Astrocyte (in vitro differentiated cells and primary cell): ENCODE results near the gene LIN28B. TPM values are rescaled to one million over a fixed set of nuclear protein-coding genes. Genes with fewer than 3 reads are reported as not detected.
A peak's percentile ranks its signal among the peaks of the same experiment; 100 is the strongest.

Experiments
- DNase-seq: peaks from one replicate; pipeline ENCODE4 v3.0.0-alpha.2; 2010; ENCODE audit warnings: low read depth
- FAIRE-seq: peaks from 2 replicates; lab custom pipeline; 2011; peaks lifted over from hg19 to GRCh38; lab: Jason Lieb, UNC
- H2AFZ ChIP-seq: 2 replicates; pipeline ENCODE4 v1.6.0; 2012; ENCODE audit warnings: low read depth, low read length, inconsistent platforms
- H3K27ac ChIP-seq: 2 replicates; pipeline ENCODE4 v1.5.1; 2011; ENCODE audit warnings: low read depth, low read length, inconsistent platforms
- H3K27me3 ChIP-seq: 2 replicates; pipeline ENCODE4 v1.6.0; 2011; ENCODE audit warnings: low read length, inconsistent platforms; ENCODE audit not compliant: insufficient read depth
- H3K36me3 ChIP-seq: 2 replicates; pipeline ENCODE4 v1.5.1; 2011; ENCODE audit warnings: low read length, inconsistent platforms; ENCODE audit not compliant: insufficient read depth
- H3K4me1 ChIP-seq: 2 replicates; pipeline ENCODE4 v1.5.1; 2011; ENCODE audit warnings: low read length, inconsistent platforms; ENCODE audit not compliant: insufficient read depth
- H3K4me2 ChIP-seq: 2 replicates; pipeline ENCODE4 v1.6.0; 2012; ENCODE audit warnings: low read length, inconsistent platforms
- H3K4me3 ChIP-seq: 2 replicates; pipeline ENCODE4 v1.5.1; 2011; ENCODE audit warnings: low read depth, mild to moderate bottlenecking, low read length, inconsistent platforms; ENCODE audit not compliant: insufficient read depth
- H3K79me2 ChIP-seq: 2 replicates; pipeline ENCODE4 v1.6.0; 2012; ENCODE audit warnings: mild to moderate bottlenecking, low read length, inconsistent platforms; ENCODE audit not compliant: insufficient read depth
- H3K9ac ChIP-seq: 2 replicates; pipeline ENCODE4 v1.6.0; 2012; ENCODE audit warnings: mild to moderate bottlenecking, low read length, inconsistent platforms
- H3K9me3 ChIP-seq: 2 replicates; pipeline ENCODE4 v1.5.1; 2012; ENCODE audit warnings: low read depth, mild to moderate bottlenecking, low read length, inconsistent platforms; ENCODE audit not compliant: insufficient read depth
- H4K20me1 ChIP-seq: 2 replicates; pipeline ENCODE4 v1.6.0; 2012; ENCODE audit warnings: low read length, inconsistent platforms; ENCODE audit not compliant: insufficient read depth
- H3K27ac Mint-ChIP-seq: one replicate; pipeline ENCODE4 v1.8.0; 2021; ENCODE audit warnings: mild to moderate bottlenecking, mixed read lengths; ENCODE audit not compliant: unreplicated experiment
- H3K27me3 Mint-ChIP-seq: one replicate; pipeline ENCODE4 v1.8.0; 2021; ENCODE audit warnings: low read depth, mixed read lengths; ENCODE audit not compliant: unreplicated experiment
- H3K36me3 Mint-ChIP-seq: one replicate; pipeline ENCODE4 v1.8.0; 2021; ENCODE audit warnings: low read depth, mixed read lengths; ENCODE audit not compliant: unreplicated experiment
- H3K4me1 Mint-ChIP-seq: one replicate; pipeline ENCODE4 v1.8.0; 2021; ENCODE audit warnings: low read depth, mixed read lengths; ENCODE audit not compliant: unreplicated experiment
- H3K4me3 Mint-ChIP-seq: one replicate; pipeline ENCODE4 v1.8.0; 2021; ENCODE audit warnings: mild to moderate bottlenecking, moderate library complexity, mixed read lengths; ENCODE audit not compliant: unreplicated experiment
- H3K9me3 Mint-ChIP-seq: one replicate; pipeline ENCODE4 v1.8.0; 2021; ENCODE audit warnings: mild to moderate bottlenecking, mixed read lengths; ENCODE audit not compliant: unreplicated experiment
- EZH2 ChIP-seq: IDR thresholded peaks from 2 replicates; pipeline ENCODE4 v1.6.1; 2012; ENCODE audit warnings: mild to moderate bottlenecking, low read length, inconsistent platforms; ENCODE audit not compliant: insufficient read depth
- total RNA-seq: library from RNA; stranded (reverse); gene quantifications from 2 replicates; pipeline ENCODE4 v1.2.1, GENCODE V29; 2021
- TF ChIP-seq, protein P1 (sequence below): IDR thresholded peaks from 2 replicates; pipeline ENCODE4 v1.5.1; 2011; ENCODE audit warnings: low read depth, mild to moderate bottlenecking, inconsistent platforms, low read length, moderate library complexity; ENCODE audit not compliant: insufficient read depth

Gene LIN28B
- total RNA-seq, 1 donor from 2014 or later: 29.0 TPM

DNA sequence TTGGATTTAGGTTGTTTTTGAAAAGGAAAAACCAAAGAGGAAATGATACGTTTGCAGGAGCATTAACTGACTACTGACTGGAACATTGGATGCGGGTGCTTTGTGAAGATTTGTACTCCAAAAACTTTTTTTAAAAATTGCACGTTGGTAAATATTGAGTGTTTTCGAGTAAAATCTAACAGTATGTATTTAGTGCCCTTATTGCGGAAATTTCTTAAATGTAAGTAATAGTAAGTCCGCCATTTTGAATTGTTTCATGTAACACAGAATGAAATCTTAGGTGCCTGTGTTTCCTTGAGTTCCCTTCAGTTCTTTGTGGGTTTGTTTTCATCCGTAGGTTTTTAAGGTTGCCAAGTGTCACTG, 15.2 kb upstream of the LIN28B start:
- peak overlapping the region; percentile 96 for H3K27ac Mint-ChIP-seq
- H3K27me3 Mint-ChIP-seq: no peaks in the 10 kb centered on the region
- Histone ChIP-seq H3K36me3 (no peaks in the 10 kb centered on the region), H3K27me3 (peaks cover 27% of the 10 kb centered on the region), H3K4me3 (peak overlapping the region; percentile 62), H3K9me3 (no peaks in the 10 kb centered on the region), H3K27ac (no peak overlapping the region), H3K4me2 (peak overlapping the region; percentile 90), H3K4me1 (peaks cover 5% of the 10 kb centered on the region), H4K20me1 (no peaks in the 10 kb centered on the region), H3K9ac (no peak overlapping the region), H3K79me2 (no peaks in the 10 kb centered on the region), H2AFZ (no peak overlapping the region)
- no peaks in the 10 kb centered on the region for H3K9me3 Mint-ChIP-seq
- H3K36me3 Mint-ChIP-seq: no peaks in the 10 kb centered on the region
- TF ChIP-seq EZH2: no peak
- TF ChIP-seq, protein P1, sequence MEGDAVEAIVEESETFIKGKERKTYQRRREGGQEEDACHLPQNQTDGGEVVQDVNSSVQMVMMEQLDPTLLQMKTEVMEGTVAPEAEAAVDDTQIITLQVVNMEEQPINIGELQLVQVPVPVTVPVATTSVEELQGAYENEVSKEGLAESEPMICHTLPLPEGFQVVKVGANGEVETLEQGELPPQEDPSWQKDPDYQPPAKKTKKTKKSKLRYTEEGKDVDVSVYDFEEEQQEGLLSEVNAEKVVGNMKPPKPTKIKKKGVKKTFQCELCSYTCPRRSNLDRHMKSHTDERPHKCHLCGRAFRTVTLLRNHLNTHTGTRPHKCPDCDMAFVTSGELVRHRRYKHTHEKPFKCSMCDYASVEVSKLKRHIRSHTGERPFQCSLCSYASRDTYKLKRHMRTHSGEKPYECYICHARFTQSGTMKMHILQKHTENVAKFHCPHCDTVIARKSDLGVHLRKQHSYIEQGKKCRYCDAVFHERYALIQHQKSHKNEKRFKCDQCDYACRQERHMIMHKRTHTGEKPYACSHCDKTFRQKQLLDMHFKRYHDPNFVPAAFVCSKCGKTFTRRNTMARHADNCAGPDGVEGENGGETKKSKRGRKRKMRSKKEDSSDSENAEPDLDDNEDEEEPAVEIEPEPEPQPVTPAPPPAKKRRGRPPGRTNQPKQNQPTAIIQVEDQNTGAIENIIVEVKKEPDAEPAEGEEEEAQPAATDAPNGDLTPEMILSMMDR: no peak
- DNase-seq: no peak
- H3K4me3 Mint-ChIP-seq: peak overlapping the region; percentile 97
- peaks cover 2% of the 10 kb centered on the region for H3K4me1 Mint-ChIP-seq
- no peak for FAIRE-seq

DNA sequence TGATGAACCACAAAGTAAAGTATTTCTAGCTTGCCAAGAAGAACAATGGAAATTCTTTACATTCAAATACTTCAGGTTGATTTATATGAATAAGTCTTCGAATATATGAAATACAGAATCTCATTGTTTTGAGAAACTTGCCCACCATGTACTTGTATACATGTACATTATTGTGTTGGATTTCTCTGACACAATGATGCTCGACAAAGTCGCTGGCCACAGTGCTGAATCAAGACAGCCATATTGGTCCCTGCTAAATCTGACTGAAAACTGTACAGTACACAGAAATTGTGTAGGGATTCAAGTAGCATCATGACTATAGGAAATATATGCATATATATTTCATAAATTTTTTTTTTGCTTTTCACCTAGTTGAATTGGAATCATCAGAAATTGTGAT, 13.1 kb upstream of the LIN28B start:
- H2AFZ ChIP-seq: no peak overlapping the region
- H3K4me3 ChIP-seq: no peak overlapping the region
- no peak overlapping the region for H3K4me2 ChIP-seq
- no peak overlapping the region for H3K4me3 Mint-ChIP-seq
- no peaks in the 10 kb centered on the region for H3K9me3 Mint-ChIP-seq
- FAIRE-seq (no peak), DNase-seq (no peak)
- no peaks in the 10 kb centered on the region for H3K79me2 ChIP-seq
- no peaks in the 10 kb centered on the region for H3K36me3 ChIP-seq
- no peaks in the 10 kb centered on the region for H3K9me3 ChIP-seq
- no peaks in the 10 kb centered on the region for H3K36me3 Mint-ChIP-seq
- H3K4me1 ChIP-seq: peaks cover 5% of the 10 kb centered on the region
- no peaks in the 10 kb centered on the region for H3K27me3 Mint-ChIP-seq
- no peak overlapping the region for H3K9ac ChIP-seq
- peaks cover 27% of the 10 kb centered on the region for H3K27me3 ChIP-seq
- no peak overlapping the region for H3K27ac ChIP-seq
- TF ChIP-seq EZH2: no peak
- TF ChIP-seq, protein P1: no peak
- H3K27ac Mint-ChIP-seq: no peak overlapping the region
- H4K20me1 ChIP-seq: no peaks in the 10 kb centered on the region
- peaks cover 2% of the 10 kb centered on the region for H3K4me1 Mint-ChIP-seq

DNA sequence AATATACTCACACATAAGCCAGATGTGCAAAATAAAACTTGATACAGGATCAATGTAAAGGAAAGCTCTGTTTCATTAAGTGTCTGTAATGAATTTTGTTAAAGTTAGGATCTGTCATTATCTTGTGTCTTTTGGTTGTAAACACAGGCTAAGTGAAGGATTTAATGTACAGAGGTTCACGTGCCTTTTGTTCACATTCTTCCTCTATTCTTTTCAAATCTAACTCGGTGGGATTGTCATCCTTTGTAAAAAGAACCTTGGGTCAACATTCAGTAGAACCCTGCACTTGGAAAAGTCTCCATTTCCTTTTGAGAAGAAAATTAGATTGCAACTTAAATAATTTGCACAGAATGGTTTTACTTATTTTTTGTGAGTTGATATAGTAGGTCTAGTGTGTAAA, 7.7 kb upstream of the LIN28B start:
- no peak for FAIRE-seq
- H3K36me3 ChIP-seq: no peaks in the 10 kb centered on the region
- no peak for DNase-seq
- no peak for TF ChIP-seq EZH2
- TF ChIP-seq, protein P1: no peak
- H4K20me1 ChIP-seq: no peaks in the 10 kb centered on the region
- H3K27me3 Mint-ChIP-seq: no peaks in the 10 kb centered on the region
- H3K9me3 Mint-ChIP-seq: no peaks in the 10 kb centered on the region
- H3K9me3 ChIP-seq: peaks cover 4% of the 10 kb centered on the region
- no peak overlapping the region for H3K4me3 ChIP-seq
- H3K27ac Mint-ChIP-seq: no peak overlapping the region
- no peak overlapping the region for H2AFZ ChIP-seq
- H3K4me1 ChIP-seq: no peaks in the 10 kb centered on the region
- H3K79me2 ChIP-seq: no peaks in the 10 kb centered on the region
- no peak overlapping the region for H3K4me2 ChIP-seq
- peaks cover 6% of the 10 kb centered on the region for H3K4me1 Mint-ChIP-seq
- H3K36me3 Mint-ChIP-seq: no peaks in the 10 kb centered on the region
- H3K27ac ChIP-seq: no peak overlapping the region
- peaks cover 41% of the 10 kb centered on the region for H3K27me3 ChIP-seq
- H3K4me3 Mint-ChIP-seq: no peak overlapping the region
- no peak overlapping the region for H3K9ac ChIP-seq
